Ascending aorta (tissue), 2 donors: Measurements from ENCODE around the gene AMH. TPM values are rescaled to one million over a fixed set of nuclear protein-coding genes. Genes with fewer than 3 reads are reported as not detected.
A peak's percentile ranks its signal among the peaks of the same experiment; 100 is the strongest.

Experiments
- DNase-seq, 2 donors: peaks; one replicate each; pipeline ENCODE4 v3.0.0-alpha.2; 2019; ENCODE audit warnings: low spot score in 2 of 2
- H3K27ac ChIP-seq, 2 donors: fragments of 200-600 bp; sonication (generic); one replicate each; pipeline ENCODE4 v1.5.1; 2016 to 2017; ENCODE audit warnings: mild to moderate bottlenecking in 1 of 2
- H3K27me3 ChIP-seq: fragments of 200-600 bp; sonication (generic); one replicate; pipeline ENCODE4 v1.5.1; 2017
- H3K36me3 ChIP-seq, 2 donors: fragments of 200-600 bp; sonication (generic); one replicate each; pipeline ENCODE4 v1.5.1; 2016
- H3K4me1 ChIP-seq, 2 donors: fragments of 200-600 bp; sonication (generic); one replicate each; pipeline ENCODE4 v1.5.1; 2016 to 2017; ENCODE audit warnings: mild to moderate bottlenecking in 1 of 2
- H3K4me3 ChIP-seq, 2 donors: fragments of 200-600 bp; sonication (generic); one replicate each; pipeline ENCODE4 v1.5.1; 2016 to 2017; ENCODE audit warnings: mild to moderate bottlenecking in 1 of 2
- H3K9me3 ChIP-seq, 2 donors: fragments of 200-600 bp; sonication (generic); one replicate each; pipeline ENCODE4 v1.5.1; 2016
- intact Hi-C: fragments of 100-400 bp; cut with DNase I; formaldehyde crosslinking; loops from one replicate; pipeline ENCODE4 v1.15.1; 2023
- total RNA-seq: library from RNA; depleted of rRNA; stranded (reverse); fragments of >200 nt; gene quantifications from one replicate; pipeline ENCODE4 v1.1.0, GENCODE V29; 2016
- TF ChIP-seq, protein P1 (sequence below), 3 experiments: fragments of 200-600 bp in 2 of 3; fragments of 450-650 bp in 1 of 3; sonication (generic) in 2 of 3; IDR thresholded peaks; one replicate each; pipeline ENCODE4 v1.5.1; 2016 to 2019; ENCODE audit warnings: antibody characterized with exemption in 3 of 3, mild to moderate bottlenecking in 1 of 3, moderate library complexity in 1 of 3

The AMH gene
- total RNA-seq, 1 donor from 2014 or later: not detected

DNA sequence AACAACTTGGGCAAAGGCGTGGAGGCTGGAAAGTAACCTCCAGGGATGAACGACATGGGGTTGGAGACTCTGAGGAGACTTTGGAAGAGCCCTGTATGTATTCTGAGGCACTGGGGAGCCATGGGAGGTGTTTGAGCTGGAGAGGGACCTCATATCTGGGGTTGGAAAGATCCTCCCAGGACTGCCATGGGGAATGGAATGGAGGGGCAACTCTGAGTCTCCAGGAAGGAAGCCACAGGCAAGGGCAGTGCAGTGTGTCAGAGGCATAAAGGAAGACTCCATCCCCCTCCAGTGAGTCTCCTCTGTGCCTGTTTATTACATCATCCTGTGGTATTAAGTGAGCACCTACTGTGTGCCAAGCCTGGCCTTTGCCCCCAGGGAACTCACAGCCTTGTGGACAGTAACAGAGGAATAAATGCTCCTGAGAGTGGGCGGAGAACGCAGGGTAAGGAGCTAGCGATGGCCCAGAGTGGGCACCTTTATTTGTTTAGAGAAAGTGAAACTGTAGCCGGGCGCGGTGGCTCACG lies 25.1 kb downstream of the AMH start:
- TF ChIP-seq, protein P1, sequence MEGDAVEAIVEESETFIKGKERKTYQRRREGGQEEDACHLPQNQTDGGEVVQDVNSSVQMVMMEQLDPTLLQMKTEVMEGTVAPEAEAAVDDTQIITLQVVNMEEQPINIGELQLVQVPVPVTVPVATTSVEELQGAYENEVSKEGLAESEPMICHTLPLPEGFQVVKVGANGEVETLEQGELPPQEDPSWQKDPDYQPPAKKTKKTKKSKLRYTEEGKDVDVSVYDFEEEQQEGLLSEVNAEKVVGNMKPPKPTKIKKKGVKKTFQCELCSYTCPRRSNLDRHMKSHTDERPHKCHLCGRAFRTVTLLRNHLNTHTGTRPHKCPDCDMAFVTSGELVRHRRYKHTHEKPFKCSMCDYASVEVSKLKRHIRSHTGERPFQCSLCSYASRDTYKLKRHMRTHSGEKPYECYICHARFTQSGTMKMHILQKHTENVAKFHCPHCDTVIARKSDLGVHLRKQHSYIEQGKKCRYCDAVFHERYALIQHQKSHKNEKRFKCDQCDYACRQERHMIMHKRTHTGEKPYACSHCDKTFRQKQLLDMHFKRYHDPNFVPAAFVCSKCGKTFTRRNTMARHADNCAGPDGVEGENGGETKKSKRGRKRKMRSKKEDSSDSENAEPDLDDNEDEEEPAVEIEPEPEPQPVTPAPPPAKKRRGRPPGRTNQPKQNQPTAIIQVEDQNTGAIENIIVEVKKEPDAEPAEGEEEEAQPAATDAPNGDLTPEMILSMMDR (IDR thresholded peaks at IDR 0.05): no peak
- Histone ChIP-seq H3K36me3 (peaks cover 26 to 34% of the 10 kb centered on the region in 2 donors), H3K27me3 (no peaks in the 10 kb centered on the region), H3K4me1 (peaks cover 22 to 33% of the 10 kb centered on the region in 2 donors), H3K9me3 (no peaks in the 10 kb centered on the region), H3K27ac (peak overlapping the region; percentile 62 to 82), H3K4me3 (peak overlapping the region in 1 of 2 donors; percentile 53)
- intact Hi-C loops: no loop called here
- DNase-seq: no peak

DNA sequence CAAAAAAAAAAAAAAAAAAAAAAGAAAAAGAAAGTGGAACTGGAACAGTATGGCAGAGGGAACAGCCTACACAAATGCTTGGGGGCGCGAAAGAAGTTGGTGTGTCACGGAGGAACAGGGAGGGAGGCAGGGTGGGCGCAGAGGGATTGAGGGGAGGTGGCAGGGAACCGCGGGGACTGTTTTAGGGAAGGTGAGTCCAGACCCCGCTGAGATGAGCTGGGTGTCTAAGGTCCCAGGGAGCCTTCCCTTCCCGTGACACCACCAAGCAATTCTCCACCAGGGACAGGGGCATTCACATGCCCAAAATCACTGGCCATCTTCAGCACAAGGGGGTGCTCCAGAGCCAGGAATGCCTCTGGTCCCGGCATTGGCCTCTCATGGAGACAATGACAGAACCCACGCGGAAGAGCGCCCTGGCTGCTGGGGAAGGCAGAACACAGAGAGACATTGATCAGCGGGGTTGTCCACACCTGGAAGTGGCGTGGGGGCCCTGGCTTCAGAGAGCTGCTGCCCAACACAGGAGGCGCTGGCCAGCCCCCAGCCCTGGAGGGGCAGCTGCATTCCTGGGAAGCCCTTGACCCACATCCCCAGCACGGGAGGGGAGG lies 25.9 kb downstream of the AMH start:
- H3K9me3 ChIP-seq: no peaks in the 10 kb centered on the region
- DNase-seq: peak in 1 of 2 donors; percentile 82
- intact Hi-C loops: no loop called here
- no peak overlapping the region for H3K4me3 ChIP-seq
- H3K27ac ChIP-seq: no peak overlapping the region
- H3K4me1 ChIP-seq: peaks cover 22 to 33% of the 10 kb centered on the region in 2 donors
- no peaks in the 10 kb centered on the region for H3K27me3 ChIP-seq
- TF ChIP-seq, protein P1 (IDR thresholded peaks at IDR 0.05): peak; percentile 17 to 48 (median 39)
- peaks cover 26 to 34% of the 10 kb centered on the region in 2 donors for H3K36me3 ChIP-seq

DNA sequence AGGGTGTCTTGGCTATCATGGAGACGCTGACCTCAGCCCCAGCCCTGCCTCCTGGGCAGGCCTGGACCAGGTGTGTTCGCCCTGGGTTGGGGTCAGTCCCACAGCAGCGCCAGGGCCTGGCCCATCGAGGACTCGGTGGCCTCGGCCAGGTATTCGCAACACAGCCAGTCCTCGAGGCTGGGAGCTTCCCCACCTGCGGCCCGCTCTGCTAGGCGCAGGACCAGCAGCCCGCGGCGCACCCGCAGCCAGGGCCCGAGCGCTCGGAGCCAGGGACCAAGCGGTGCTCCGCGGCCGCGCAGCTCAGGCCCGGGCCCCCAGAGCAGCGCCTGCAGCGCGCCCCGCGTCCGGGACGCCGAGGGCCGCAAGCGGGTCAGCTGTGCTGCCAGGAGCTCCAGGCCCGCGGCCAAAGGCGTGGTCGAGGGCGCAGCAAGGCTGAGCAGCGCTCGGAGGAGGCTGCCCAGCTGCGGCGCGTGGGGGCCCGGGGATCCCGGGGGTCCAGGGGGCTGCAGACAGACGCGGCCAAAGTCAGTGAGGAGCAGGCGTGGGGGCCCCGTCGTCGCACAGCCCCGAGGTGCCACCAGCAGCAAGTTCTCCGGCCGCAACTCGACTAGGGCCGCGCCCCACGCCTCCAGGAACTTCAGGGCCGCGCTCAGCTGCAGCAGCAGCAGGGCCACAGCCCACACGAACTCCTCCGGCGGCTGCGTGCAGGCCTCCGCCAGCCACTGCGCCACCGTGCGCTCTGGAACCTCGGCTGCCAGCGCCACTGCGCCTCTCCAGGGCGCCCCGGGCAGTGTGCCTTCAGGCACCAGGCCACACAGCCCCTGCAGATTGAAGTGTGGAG lies 26.7 kb downstream of the AMH start:
- Histone ChIP-seq H3K27me3 (no peaks in the 10 kb centered on the region), H3K36me3 (peaks cover 26 to 34% of the 10 kb centered on the region in 2 donors), H3K4me3 (no peak overlapping the region), H3K27ac (no peak overlapping the region), H3K4me1 (peaks cover 22 to 33% of the 10 kb centered on the region in 2 donors), H3K9me3 (no peaks in the 10 kb centered on the region)
- TF ChIP-seq, protein P1 (IDR thresholded peaks at IDR 0.05): no peak
- intact Hi-C loops: no loop called here
- no peak for DNase-seq

DNA sequence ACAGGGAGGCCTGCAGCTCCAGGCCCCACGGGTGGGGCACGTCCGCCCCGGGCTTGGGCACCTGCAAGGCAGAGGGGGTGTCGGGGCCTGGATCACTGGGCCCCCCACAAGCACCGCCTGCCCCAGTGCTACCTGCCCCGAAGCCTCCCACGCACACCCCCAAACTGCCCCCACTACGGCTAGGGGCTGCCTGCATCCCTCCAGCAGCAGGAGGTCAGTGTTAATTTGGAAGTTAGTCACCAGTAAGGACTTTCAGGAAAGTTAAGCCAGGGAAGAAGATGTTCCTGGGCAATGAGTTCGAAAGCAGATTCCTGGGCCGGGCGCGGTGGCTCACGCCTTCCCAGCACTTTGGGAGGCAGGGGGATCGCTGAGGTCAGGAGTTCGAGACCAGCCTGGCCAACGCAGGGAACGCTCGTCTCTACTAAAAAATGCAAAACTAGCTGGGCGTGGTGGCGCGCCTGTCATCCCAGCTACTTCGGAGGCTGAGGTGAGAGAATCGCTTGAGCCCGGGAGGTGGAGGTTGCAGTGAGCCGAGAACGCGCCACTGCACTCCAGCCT lies 27.4 kb downstream of the AMH start:
- Histone ChIP-seq H3K27ac (no peak overlapping the region), H3K9me3 (no peaks in the 10 kb centered on the region), H3K4me1 (peaks cover 17 to 31% of the 10 kb centered on the region in 2 donors), H3K36me3 (peaks cover 22 to 32% of the 10 kb centered on the region in 2 donors), H3K4me3 (no peak overlapping the region), H3K27me3 (no peaks in the 10 kb centered on the region)
- DNase-seq: no peak
- intact Hi-C loops: no loop called here
- TF ChIP-seq, protein P1 (IDR thresholded peaks at IDR 0.05): no peak

DNA sequence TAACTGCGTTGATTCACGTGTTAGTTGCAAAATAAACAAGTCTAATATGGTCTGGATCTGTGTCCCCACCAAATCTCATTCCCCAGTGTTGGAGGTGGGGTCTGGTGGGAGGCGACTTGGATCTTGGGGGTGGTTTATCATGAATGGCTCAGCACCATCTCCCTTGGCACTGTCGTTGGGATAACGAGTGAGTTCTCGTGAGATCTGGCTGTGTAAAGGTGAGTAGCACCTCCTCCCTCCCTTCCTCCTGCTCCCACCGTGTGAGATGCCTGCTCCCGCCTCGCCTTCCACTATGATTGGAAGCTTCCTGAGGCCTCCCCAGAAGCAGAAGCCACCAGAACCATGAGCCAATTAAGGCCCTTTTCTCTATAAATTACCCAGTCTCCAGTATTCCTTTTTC lies 28.0 kb downstream of the AMH start:
- no peaks in the 10 kb centered on the region for H3K9me3 ChIP-seq
- DNase-seq: no peak
- H3K4me1 ChIP-seq: peaks cover 15 to 25% of the 10 kb centered on the region in 2 donors
- TF ChIP-seq, protein P1 (IDR thresholded peaks at IDR 0.05): no peak
- no peak overlapping the region for H3K27ac ChIP-seq
- no peaks in the 10 kb centered on the region for H3K27me3 ChIP-seq
- intact Hi-C loops: no loop called here
- peaks cover 16 to 25% of the 10 kb centered on the region in 2 donors for H3K36me3 ChIP-seq
- H3K4me3 ChIP-seq: no peak overlapping the region
